GM12873 (cell line): ENCODE results near the gene ASIP.

ENCODE experiments used
- CTCF ChIP-seq: IDR thresholded peaks from 2 replicates; pipeline ENCODE4 v1.5.1; 2012; ENCODE audit warnings: low read depth, mild to moderate bottlenecking, moderate library complexity, low read length, control low read depth; ENCODE audit not compliant: insufficient read depth; ENCODE audit errors: missing control alignments

The ASIP gene

GRCh38 chr20:34294563-34294962 lies 53.3 kb downstream of the ASIP start:
- no peak for TF ChIP-seq CTCF

DNA sequence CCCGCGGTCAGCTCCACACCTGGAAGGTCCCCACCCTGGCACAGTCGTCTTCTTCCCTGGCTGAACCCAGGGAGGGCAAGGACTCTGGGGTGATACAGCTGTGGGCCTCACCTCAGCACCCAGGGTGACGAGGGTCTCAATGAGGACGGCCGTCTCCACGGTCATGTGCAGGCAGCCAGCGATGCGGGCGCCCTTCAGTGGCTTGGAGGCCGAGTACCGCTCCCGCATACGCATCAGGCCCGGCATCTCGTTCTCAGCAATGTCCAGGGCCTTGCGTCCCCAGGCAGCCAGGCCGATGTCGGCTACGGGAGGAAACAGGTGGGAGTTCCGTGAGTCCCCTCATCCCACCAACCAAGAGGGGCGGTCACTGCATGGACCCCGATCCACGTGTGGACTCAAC lies 54.1 kb downstream of the ASIP start:
- TF ChIP-seq CTCF, result no peak

GRCh38 chr20:34296468-34296867 lies 55.2 kb downstream of the ASIP start:
- TF ChIP-seq CTCF, result no peak

DNA sequence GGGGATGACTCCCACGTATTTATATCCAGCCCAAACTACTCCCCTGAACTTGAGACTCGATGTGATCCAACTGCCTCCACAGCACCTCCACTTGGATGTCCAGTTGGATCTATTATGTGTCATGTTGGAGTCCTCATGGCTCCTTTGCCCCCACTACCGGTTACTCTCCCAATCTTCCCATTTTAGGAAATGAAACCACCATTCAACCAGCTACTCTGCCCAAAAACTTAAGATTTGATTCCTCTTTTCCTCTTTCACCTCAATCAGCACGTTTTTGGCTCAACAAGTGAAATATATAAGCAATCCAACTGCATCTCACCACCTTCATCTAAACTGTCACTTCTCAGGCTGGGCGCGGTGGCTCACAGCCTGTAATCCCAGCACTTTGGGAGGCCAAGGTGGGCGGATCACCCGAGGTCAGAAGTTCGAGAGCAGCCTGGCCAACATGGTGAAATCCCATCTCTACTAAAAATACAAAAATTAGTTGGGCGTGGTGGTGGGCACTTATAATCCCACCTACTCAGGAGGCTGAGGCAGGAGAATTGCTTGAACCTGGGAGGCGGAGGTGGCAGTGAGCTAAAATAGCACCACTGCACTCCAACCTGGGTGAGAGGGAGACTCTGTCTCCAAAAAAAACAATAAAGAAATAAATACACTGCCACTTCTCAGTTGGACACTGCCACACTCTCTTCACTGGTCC lies 58.5 kb downstream of the ASIP start:
- no peak for TF ChIP-seq CTCF

- TF ChIP-seq CTCF, result no peak
Observed at GRCh38 chr20:34300256-34300806, 59.1 kb downstream of the ASIP start.

- no peak for TF ChIP-seq CTCF
Observed at GRCh38 chr20:34300809-34301586, 59.8 kb downstream of the ASIP start.

- no peak for TF ChIP-seq CTCF
Observed at GRCh38 chr20:34301587-34302311, 60.5 kb downstream of the ASIP start.
